Right ventricle myocardium inferior (tissue), 1 donor: ENCODE results near the gene SELENOW. TPM values are rescaled to one million over a fixed set of nuclear protein-coding genes. Genes with fewer than 3 reads are reported as not detected.
"Not testable (repeated sequence)": the region's sequence is repeated elsewhere in the genome, so short reads cannot be mapped to it uniquely, and the experiment has no call there.

ENCODE experiments used
- ATAC-seq: fragments of 200-7000 bp; cut with Tn5 transposase; one replicate; pipeline ENCODE4 v1.9.1; 2020; ENCODE audit warnings: mild to moderate bottlenecking, moderate library complexity
- DNase-seq: peaks from one replicate; pipeline ENCODE4 v3.0.0; 2021; ENCODE audit errors: missing footprints
- intact Hi-C: fragments of 100-400 bp; cut with DNase I; formaldehyde crosslinking; loops from one replicate; pipeline ENCODE4 v1.11.0; 2022
- total RNA-seq: library from RNA; stranded (reverse); fragmentation: NEBNext Ultra II Directional; extraction: Animal tissue kit (Norgen Biotek cat#: 25700); gene quantifications from one replicate; pipeline ENCODE4 v1.2.1, GENCODE V29; 2021
- donor health status: DM: no; HTN: yes; CAD: no; lungs with severe emphysema.

Gene SELENOW
- total RNA-seq, 1 donor from 2014 or later, result 1,425 TPM

GRCh38 chr19:47776568-47776967, 1.9 kb upstream of the SELENOW start:
- intact Hi-C loops, result no loop called here
- DNase-seq (no peak), ATAC-seq (no peak)

- ATAC-seq, DNase-seq, intact Hi-C loops: not testable (repeated sequence)
Observed at GRCh38 chr19:47777245-47778048, 1.1 kb upstream of the SELENOW start.

- intact Hi-C loops, result no loop called here
- DNase-seq (no peak), ATAC-seq (peak; percentile 36)
Observed at GRCh38 chr19:47778954-47779351, 450 bp downstream of the SELENOW start.

- peak; percentile 73 for ATAC-seq
- intact Hi-C loops, result loop anchor here (5.0 kb wide), 1 partner anchor 32 kb away; the partner anchor contains the start of gene NOP53
- DNase-seq, result no peak
Observed at GRCh38 chr19:47779524-47780214, 1.2 kb downstream of the SELENOW start.

- ATAC-seq (no peak), DNase-seq (no peak)
- intact Hi-C loops, result loop anchor here (5.0 kb wide), 1 partner anchor 33 kb away; the partner anchor contains the start of gene NOP53
Observed at GRCh38 chr19:47780215-47780551, 1.7 kb downstream of the SELENOW start.

GRCh38 chr19:47781590-47782262, 3.2 kb downstream of the SELENOW start:
- no peak for DNase-seq
- ATAC-seq, result no peak
- intact Hi-C loops, result loop anchor here (5.0 kb wide), 1 partner anchor 34 kb away; the partner anchor contains the start of gene NOP53

- DNase-seq (no peak), ATAC-seq (no peak)
- intact Hi-C loops, result no loop called here
Observed at GRCh38 chr19:47786566-47786965, 8.1 kb downstream of the SELENOW start.

GRCh38 chr19:47787307-47787706, 8.8 kb downstream of the SELENOW start:
- DNase-seq, ATAC-seq, intact Hi-C loops: not testable (repeated sequence)

- not testable (repeated sequence) for DNase-seq, ATAC-seq
- intact Hi-C loops, result loop anchor here (2.0 kb wide), 1 partner anchor 77 kb away; the partner anchor contains the start of gene EHD2
Observed at GRCh38 chr19:47789811-47790210, 11.3 kb downstream of the SELENOW start.

- DNase-seq (peak; percentile 89), ATAC-seq (peak; percentile 69)
- intact Hi-C loops, result no loop called here
Observed at GRCh38 chr19:47790398-47790814, 11.9 kb downstream of the SELENOW start.

- DNase-seq (no peak), ATAC-seq (no peak)
- intact Hi-C loops, result no loop called here
Observed at GRCh38 chr19:47792616-47793015, 14.1 kb downstream of the SELENOW start.

- ATAC-seq, result no peak
- intact Hi-C loops, result no loop called here
- no peak for DNase-seq
Observed at GRCh38 chr19:47794526-47794925, 16.0 kb downstream of the SELENOW start.

- ATAC-seq, result no peak
- intact Hi-C loops, result no loop called here
- no peak for DNase-seq
Observed at GRCh38 chr19:47796785-47797184, 18.3 kb downstream of the SELENOW start.

- intact Hi-C loops, result no loop called here
- DNase-seq, result no peak
- ATAC-seq, result no peak
Observed at GRCh38 chr19:47797996-47798903, 19.7 kb downstream of the SELENOW start.

GRCh38 chr19:47798904-47799266, 20.4 kb downstream of the SELENOW start:
- intact Hi-C loops, result no loop called here
- ATAC-seq (no peak), DNase-seq (no peak)

- DNase-seq, result no peak
- ATAC-seq, result no peak
- intact Hi-C loops, result no loop called here
Observed at GRCh38 chr19:47801270-47801669, 22.8 kb downstream of the SELENOW start.

- no peak for ATAC-seq
- no peak for DNase-seq
- intact Hi-C loops, result no loop called here
Observed at GRCh38 chr19:47802521-47803043, 24.1 kb downstream of the SELENOW start.

- intact Hi-C loops, DNase-seq, ATAC-seq: not testable (repeated sequence)
Observed at GRCh38 chr19:47803148-47803547, 24.6 kb downstream of the SELENOW start.
